CD4-positive, alpha-beta T cell treated with Interleukin-4 for 4 hours (primary cell): ENCODE measurements around the gene UPK3A.

ENCODE experiments used
- DNase-seq: peaks from one replicate; pipeline ENCODE4 v3.0.0-alpha.2; 2020

Gene UPK3A

DNA sequence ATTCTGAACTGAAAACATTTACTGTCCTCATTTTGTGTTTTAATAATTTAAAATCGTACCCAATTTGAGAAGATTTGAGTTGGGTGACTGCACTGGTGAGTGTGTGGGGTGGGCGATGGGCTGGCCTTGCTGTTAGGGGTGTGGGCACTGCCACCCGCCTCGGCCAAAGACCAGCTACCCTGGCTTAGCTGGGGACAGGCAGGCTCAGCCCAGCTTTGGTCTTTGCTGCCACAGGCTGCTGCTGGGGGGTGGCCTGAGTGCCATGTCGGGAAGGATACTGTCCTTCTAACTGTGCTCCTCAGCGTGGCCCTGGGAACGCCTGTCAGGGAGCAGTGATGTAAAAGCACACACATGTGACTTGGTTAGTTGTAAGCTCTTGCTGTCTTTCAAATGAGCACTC, 47.3 kb downstream of the UPK3A start:
- no peak for DNase-seq

DNA sequence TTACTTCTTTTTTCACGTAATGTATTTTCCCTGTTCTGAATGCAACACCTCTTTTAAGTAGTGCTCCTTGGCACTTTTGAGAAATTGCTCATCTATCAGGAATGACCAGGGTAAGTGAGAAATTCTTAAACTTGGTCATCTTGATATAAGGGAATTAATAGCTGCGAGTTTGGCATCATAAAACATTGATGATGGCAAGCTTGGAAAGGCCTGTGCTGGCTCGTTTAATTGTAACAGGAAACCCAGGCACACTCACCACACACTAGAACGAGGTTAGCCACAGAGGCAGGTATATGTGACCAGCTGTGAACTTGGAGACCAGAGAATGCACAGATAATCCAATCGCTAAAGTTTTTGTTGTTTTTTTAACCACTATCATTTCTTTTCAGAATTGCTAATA, 49.3 kb downstream of the UPK3A start:
- no peak for DNase-seq

DNA sequence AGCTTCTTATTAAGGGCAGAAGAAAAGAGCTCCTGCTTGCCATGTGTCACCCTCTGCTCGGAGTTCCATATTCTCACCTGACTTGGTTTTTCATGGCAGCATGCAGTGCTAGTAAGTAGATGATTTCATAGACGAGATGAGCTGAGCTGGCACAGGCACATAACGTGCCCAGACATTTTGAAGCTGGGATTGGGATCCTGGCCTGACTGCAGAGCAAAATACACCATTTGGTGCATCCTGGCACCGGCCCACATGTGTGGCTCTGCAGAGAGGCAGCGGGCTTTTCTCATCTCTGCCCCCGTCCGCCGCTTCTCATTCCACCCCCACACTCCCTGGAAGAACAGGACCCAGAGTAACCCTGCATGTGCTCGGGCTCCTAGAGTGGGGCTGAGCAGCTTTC, 49.8 kb downstream of the UPK3A start:
- no peak for DNase-seq

GRCh38 chr22:45335021-45335818, 50.5 kb downstream of the UPK3A start:
- DNase-seq, result no peak

GRCh38 chr22:45335854-45336522, 51.2 kb downstream of the UPK3A start:
- no peak for DNase-seq

DNA sequence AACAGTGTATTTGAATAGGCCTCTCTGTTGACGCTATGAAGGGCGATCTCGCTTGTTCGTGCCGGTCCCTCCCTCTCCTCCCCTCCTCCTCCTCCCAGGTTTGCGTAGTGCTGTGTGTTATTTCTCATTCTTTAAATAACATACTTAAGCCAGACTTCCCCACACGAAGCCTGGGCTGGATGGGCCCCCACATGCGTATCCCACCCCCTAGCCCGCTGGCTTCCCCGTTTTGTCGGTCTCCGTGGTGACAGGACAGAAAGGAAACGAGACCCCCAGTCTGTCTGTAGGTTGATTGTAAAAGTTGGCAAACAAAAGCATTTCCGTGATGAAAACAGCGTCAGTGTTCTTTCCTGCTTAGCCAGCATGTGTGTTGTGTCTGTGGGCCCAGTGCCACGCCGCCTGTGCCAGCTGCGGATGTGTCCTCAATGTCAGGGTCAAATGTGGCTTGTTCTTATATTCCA, 52.3 kb downstream of the UPK3A start:
- DNase-seq, result no peak

DNA sequence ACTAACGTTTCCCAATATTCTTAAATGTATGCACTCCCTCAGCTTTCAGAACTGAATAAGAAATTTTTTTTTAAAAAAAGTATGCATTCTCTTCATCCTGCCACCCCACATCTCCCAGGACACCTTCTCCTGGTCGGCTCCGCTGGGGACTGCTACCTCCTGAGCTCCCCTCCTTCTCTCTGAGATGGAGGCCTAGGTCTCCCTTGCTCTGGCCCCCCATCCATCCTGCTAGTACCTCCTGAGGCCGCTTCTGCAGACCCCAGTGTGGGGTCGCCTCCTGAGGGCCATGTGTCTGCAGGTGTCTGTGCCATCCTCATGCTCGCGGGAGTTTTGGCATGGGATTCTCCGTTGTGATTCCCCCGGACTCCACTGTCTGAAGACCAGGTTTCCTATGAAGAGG, 52.8 kb downstream of the UPK3A start:
- DNase-seq, result no peak

GRCh38 chr22:45338795-45339194, 54.0 kb downstream of the UPK3A start:
- DNase-seq, result no peak

- no peak for DNase-seq
Observed at GRCh38 chr22:45340323-45340722, 55.6 kb downstream of the UPK3A start.

- DNase-seq, result peak; percentile 40
Observed at GRCh38 chr22:45341498-45341897, 56.7 kb downstream of the UPK3A start.

DNA sequence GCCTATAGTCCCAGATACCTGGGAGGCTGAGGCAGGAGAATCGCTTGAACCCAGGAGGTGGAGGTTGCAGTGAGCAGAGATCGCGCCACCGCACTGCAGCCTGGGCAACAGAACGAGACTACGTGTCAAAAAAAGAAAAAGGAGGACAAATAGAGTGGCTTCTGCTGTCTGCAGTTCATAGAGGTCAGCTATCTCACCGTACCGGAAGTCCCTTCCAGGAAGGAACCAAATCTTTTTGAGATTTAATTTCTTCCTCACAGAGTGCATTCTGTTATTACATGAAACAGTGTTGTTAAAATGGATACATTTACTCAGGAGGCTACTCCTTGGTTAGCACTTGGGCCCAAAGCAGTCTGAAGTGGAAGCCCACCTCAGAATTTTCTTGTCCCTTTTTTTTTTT, 58.4 kb downstream of the UPK3A start:
- no peak for DNase-seq

- no peak for DNase-seq
Observed at GRCh38 chr22:45344334-45344733, 59.6 kb downstream of the UPK3A start.
